HepG2 (cell line): ENCODE results near the gene CLDN5. TPM values are rescaled to one million over a fixed set of nuclear protein-coding genes. Genes with fewer than 3 reads are reported as not detected.

Source experiments
- CAMTA2 ChIP-seq: sonication (generic); formaldehyde crosslinking; IDR thresholded peaks from 2 replicates; pipeline ENCODE4 v1.4.0; 2020; ENCODE audit warnings: mild to moderate bottlenecking, missing genetic modification reagents, borderline replicate concordance
- EEA1 ChIP-seq: sonication (generic); formaldehyde crosslinking; IDR thresholded peaks from 2 replicates; pipeline ENCODE4 v1.5.1; 2020; ENCODE audit warnings: mild to moderate bottlenecking, missing genetic modification reagents, borderline replicate concordance
- ELF1 ChIP-seq: sonication (generic); formaldehyde crosslinking; IDR thresholded peaks from 2 replicates; pipeline ENCODE4 v1.4.0; 2020; ENCODE audit warnings: missing genetic modification reagents
- GATAD1 ChIP-seq: IDR thresholded peaks from 2 replicates; pipeline ENCODE4 v1.6.1; 2016; ENCODE audit warnings: missing genetic modification reagents, missing compliant biosample characterization
- IKZF4 ChIP-seq: sonication (generic); formaldehyde crosslinking; IDR thresholded peaks from 2 replicates; pipeline ENCODE4 v1.5.1; 2020; ENCODE audit warnings: borderline replicate concordance, mild to moderate bottlenecking, low read depth, missing genetic modification reagents; ENCODE audit errors: not compliant biosample characterization
- ISX ChIP-seq: sonication (generic); formaldehyde crosslinking; conservative IDR thresholded peaks from 2 replicates; pipeline ENCODE4 v1.5.0; 2020; ENCODE audit warnings: missing genetic modification reagents
- NFYC ChIP-seq: IDR thresholded peaks from 2 replicates; pipeline ENCODE4 v1.6.1; 2016; ENCODE audit warnings: missing genetic modification reagents, missing compliant biosample characterization
- PHF8 ChIP-seq: sonication (generic); formaldehyde crosslinking; IDR thresholded peaks from 2 replicates; pipeline ENCODE4 v1.5.0; 2020; ENCODE audit warnings: missing genetic modification reagents
- PTBP1 ChIP-seq: fragments of 200-400 bp; formaldehyde crosslinking; IDR thresholded peaks from 2 replicates; pipeline ENCODE4 v1.6.1; 2018; ENCODE audit warnings: low read length, low read depth; ENCODE audit not compliant: poor library complexity, severe bottlenecking
- RBM39 ChIP-seq: fragments of 200-400 bp; formaldehyde crosslinking; IDR thresholded peaks from one replicate; pipeline ENCODE4 v1.6.1; 2018; ENCODE audit warnings: antibody characterized with exemption, mild to moderate bottlenecking, low read depth, low read length; ENCODE audit not compliant: poor library complexity, severe bottlenecking
- RFX1 ChIP-seq: fragments of 450-650 bp; IDR thresholded peaks from 2 replicates; pipeline ENCODE4 v1.6.1; 2017
- TAF1 ChIP-seq: sonication (generic); formaldehyde crosslinking; IDR thresholded peaks from 2 replicates; pipeline ENCODE4 v1.4.0; 2020; ENCODE audit warnings: missing genetic modification reagents
- TBX3 ChIP-seq: fragments of 450-650 bp; IDR thresholded peaks from 2 replicates; pipeline ENCODE4 v1.6.1; 2017; ENCODE audit warnings: antibody characterized with exemption, mild to moderate bottlenecking, inconsistent platforms, borderline replicate concordance
- ZNF143 ChIP-seq: sonication (generic); formaldehyde crosslinking; IDR thresholded peaks from 2 replicates; pipeline ENCODE4 v1.4.0; 2020; ENCODE audit warnings: missing genetic modification reagents
- ZNF30 ChIP-seq: sonication (generic); formaldehyde crosslinking; IDR thresholded peaks from 2 replicates; pipeline ENCODE4 v1.5.0; 2020; ENCODE audit warnings: mild to moderate bottlenecking, missing genetic modification reagents
- ZNF34 ChIP-seq: sonication (generic); formaldehyde crosslinking; IDR thresholded peaks from 2 replicates; pipeline ENCODE4 v1.4.0; 2020; ENCODE audit warnings: mild to moderate bottlenecking, missing genetic modification reagents, borderline replicate concordance
- ZNF383 ChIP-seq: sonication (generic); formaldehyde crosslinking; IDR thresholded peaks from 2 replicates; pipeline ENCODE4 v1.4.0; 2020; ENCODE audit warnings: missing genetic modification reagents, mild to moderate bottlenecking, borderline replicate concordance
- ZNF574 ChIP-seq: sonication (generic); formaldehyde crosslinking; IDR thresholded peaks from 2 replicates; pipeline ENCODE4 v1.4.0; 2020; ENCODE audit warnings: missing genetic modification reagents
- ZNF709 ChIP-seq: sonication (generic); formaldehyde crosslinking; IDR thresholded peaks from 2 replicates; pipeline ENCODE4 v1.5.0; 2020; ENCODE audit warnings: mild to moderate bottlenecking, missing genetic modification reagents
- ZNF790 ChIP-seq: sonication (generic); formaldehyde crosslinking; IDR thresholded peaks from 2 replicates; pipeline ENCODE4 v1.8.0; 2022; ENCODE audit warnings: missing genetic modification reagents, mild to moderate bottlenecking, borderline replicate concordance
- polyA plus RNA-seq, 8 experiments: library from polyadenylated mRNA; depleted of rRNA in 3 of 8; stranded (reverse) in 7 of 8; unstranded in 1 of 8; fragments of >200 nt; fragmentation: Illumina TruSeq in 4 of 8; extraction: Trizol in 4 of 8; gene quantifications; 2 replicates each; pipeline versions ENCODE4 v1.2.1 to v1.2.3, GENCODE V29; 2011 to 2016; ENCODE audit warnings: low read depth in 4 of 8, missing spikeins in 1 of 8, mixed read lengths in 1 of 8; ENCODE audit not compliant: insufficient read depth in 1 of 8
- total RNA-seq, 5 experiments: library from RNA; depleted of rRNA; stranded (reverse); fragments of >200 nt; fragmentation: Illumina TruSeq; extraction: Trizol; gene quantifications; 2 replicates each; pipeline ENCODE4 v1.2.3, GENCODE V29; 2016; ENCODE audit warnings: low read depth in 1 of 5
- TF ChIP-seq, protein P1 (sequence below), 2 experiments: sonication (generic) in 1 of 2; formaldehyde crosslinking in 1 of 2; IDR thresholded peaks; 2 replicates each; pipeline versions ENCODE4 v1.4.0 to v1.6.1; 2018 to 2020; ENCODE audit warnings: missing genetic modification reagents in 2 of 2, borderline replicate concordance in 1 of 2, low read depth in 1 of 2, mild to moderate bottlenecking in 1 of 2, missing biosample characterization in 1 of 2

CLDN5 gene
- total and polyA plus RNA-seq, 2 of the 13 experiments (the other 11 are each of a cell fraction or from before 2014, with no cell fraction given): not detected

- TF ChIP-seq TBX3: no peak
- no peak for TF ChIP-seq NFYC (CRISPR knock-in tag)
- no peak for TF ChIP-seq ELF1 (CRISPR knock-in tag)
- TF ChIP-seq, protein P1, sequence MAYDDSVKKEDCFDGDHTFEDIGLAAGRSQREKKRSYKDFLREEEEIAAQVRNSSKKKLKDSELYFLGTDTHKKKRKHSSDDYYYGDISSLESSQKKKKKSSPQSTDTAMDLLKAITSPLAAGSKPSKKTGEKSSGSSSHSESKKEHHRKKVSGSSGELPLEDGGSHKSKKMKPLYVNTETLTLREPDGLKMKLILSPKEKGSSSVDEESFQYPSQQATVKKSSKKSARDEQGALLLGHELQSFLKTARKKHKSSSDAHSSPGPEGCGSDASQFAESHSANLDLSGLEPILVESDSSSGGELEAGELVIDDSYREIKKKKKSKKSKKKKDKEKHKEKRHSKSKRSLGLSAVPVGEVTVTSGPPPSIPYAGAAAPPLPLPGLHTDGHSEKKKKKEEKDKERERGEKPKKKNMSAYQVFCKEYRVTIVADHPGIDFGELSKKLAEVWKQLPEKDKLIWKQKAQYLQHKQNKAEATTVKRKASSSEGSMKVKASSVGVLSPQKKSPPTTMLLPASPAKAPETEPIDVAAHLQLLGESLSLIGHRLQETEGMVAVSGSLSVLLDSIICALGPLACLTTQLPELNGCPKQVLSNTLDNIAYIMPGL (CRISPR knock-in tag; IDR thresholded peaks at IDR 0.05; ENCODE audit: borderline replicate concordance in 1 of 2, low read depth in 1 of 2): 0 out of 4 replicates have a peak, but pooled peaks have one; percentile 56 to 64
- TF ChIP-seq RBM39: peak; percentile 54
- no peak for TF ChIP-seq ZNF709 (CRISPR knock-in tag)
- no peak for TF ChIP-seq PTBP1
- no peak for TF ChIP-seq CAMTA2 (CRISPR knock-in tag)
- no peak for TF ChIP-seq ZNF34 (CRISPR knock-in tag)
- peak; percentile 61 for TF ChIP-seq ZNF574 (CRISPR knock-in tag)
- TF ChIP-seq GATAD1: peak; percentile 62; the same call in 1 of the 2 replicates
- peak; percentile 84 for TF ChIP-seq PHF8
- no peak for TF ChIP-seq ZNF383 (CRISPR knock-in tag)
- no peak for TF ChIP-seq ISX (CRISPR knock-in tag)
- TF ChIP-seq ZNF143 (CRISPR knock-in tag): no peak
- TF ChIP-seq RFX1: no peak
- TF ChIP-seq TAF1 (CRISPR knock-in tag): peak; percentile 57; the same call in 1 of the 2 replicates
- TF ChIP-seq EEA1 (CRISPR knock-in tag): 0 out of 2 replicates have a peak, but pooled peaks have one; percentile 8
- no peak for TF ChIP-seq ZNF30
- TF ChIP-seq IKZF4 (CRISPR knock-in tag): no peak
- no peak for TF ChIP-seq ZNF790
These were observed 45.3 kb downstream of the CLDN5 start, which contains the start of gene UFD1 (continued) for GRCh38 chr22:19478901-19479354.
